Neural progenitor cell (in vitro differentiated cells): ENCODE results near the gene FAM193B.

Experiments used
- CTCF ChIP-seq: fragments of 200-600 bp; sonication (generic); IDR thresholded peaks from 2 replicates; pipeline ENCODE4 v1.5.1; 2017; ENCODE audit warnings: antibody characterized with exemption, mild to moderate bottlenecking
- EZH2phosphoT487 ChIP-seq: fragments of 200-600 bp; sonication (generic); IDR thresholded peaks from 2 replicates; pipeline ENCODE4 v1.6.1; 2017; ENCODE audit warnings: antibody characterized with exemption

DNA sequence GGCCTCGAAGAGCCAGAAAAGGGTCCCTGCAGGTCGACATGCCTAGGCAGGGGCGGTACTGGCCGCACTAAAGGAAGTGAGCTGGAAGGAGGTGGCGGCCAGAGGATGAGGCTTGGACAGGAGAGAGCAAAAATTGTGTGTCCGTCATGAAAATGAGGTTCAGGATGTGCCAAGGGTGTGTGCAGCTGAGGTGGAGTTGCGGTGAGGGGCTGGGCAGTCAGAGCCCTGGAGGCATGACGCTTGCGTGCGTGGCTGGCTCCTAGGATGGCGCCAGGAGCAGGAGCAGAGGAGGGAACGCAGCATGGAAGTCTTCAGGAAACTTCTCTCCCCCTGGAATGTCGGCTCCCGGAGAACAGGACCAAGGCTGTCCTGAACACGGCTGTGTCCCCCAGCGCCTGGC is 51.5 kb downstream of the FAM193B start:
- TF ChIP-seq CTCF, result no peak
- TF ChIP-seq EZH2phosphoT487, result no peak
